Omental fat pad (tissue), 4 donors: ENCODE data around the gene PPIC. TPM values are rescaled to one million over a fixed set of nuclear protein-coding genes. Genes with fewer than 3 reads are reported as not detected.
"Not testable (repeated sequence)": the region's sequence is repeated elsewhere in the genome, so short reads cannot be mapped to it uniquely, and the experiment has no call there.

ENCODE experiments used
- ATAC-seq: fragments of 150-250 bp; one replicate; pipeline ENCODE4 v1.9.1; 2016; ENCODE audit warnings: mild to moderate bottlenecking, moderate library complexity; ENCODE audit not compliant: low FRiP score
- DNase-seq: peaks from one replicate; pipeline ENCODE4 v3.0.0-alpha.2; 2019; ENCODE audit warnings: low spot score
- small RNA-seq: library from RNA; depleted of rRNA; stranded (forward); fragments of <200 nt; gene quantifications from one replicate; pipeline ENCODE3, GENCODE V24; 2016
- total RNA-seq, 4 donors: library from RNA; depleted of rRNA; stranded (reverse); fragments of >200 nt; gene quantifications; one replicate each; pipeline ENCODE4 v1.1.0, GENCODE V29; 2016
- TF ChIP-seq, protein P1 (sequence below), 3 donors: fragments of 450-650 bp; IDR thresholded peaks; one replicate each; pipeline ENCODE4 v1.5.1; 2016 to 2017; ENCODE audit warnings: antibody characterized with exemption in 3 of 3, mild to moderate bottlenecking in 3 of 3, moderate library complexity in 2 of 3

The PPIC gene
- total RNA-seq, 4 donors from 2014 or later, result 9.0 to 48.7 (median 22.6) TPM

DNA sequence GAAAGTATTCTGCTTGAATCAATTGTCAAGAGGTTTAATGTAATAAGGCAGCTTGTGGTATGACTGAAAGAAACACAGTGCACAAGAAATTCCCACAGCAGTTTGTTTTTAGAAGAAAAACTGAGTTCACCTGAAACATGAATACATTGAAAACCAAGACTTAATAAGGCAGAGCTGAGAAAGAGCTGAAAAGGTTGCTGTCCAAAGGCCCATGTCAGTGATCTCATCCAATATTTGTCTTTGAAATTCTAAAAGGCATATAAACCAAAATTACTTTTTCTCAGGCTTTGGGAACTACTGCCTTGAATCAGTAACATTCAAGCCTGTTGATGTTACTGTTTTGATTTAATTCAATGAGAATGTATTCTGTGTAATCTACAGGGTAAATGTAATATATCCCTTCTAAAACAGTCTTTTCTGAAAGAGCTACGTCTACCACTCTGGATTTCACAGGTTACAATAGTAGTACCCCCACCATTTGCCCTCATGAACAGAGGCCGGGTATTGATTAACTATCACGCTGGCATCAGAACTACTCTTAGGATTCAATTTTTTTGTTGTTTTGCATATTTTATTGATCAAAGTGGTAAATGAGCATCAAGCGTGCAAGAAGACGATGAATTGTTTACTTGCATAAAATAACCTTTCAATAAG lies 57.8 kb downstream of the PPIC start:
- no peak for DNase-seq
- no peak for ATAC-seq
- TF ChIP-seq, protein P1, sequence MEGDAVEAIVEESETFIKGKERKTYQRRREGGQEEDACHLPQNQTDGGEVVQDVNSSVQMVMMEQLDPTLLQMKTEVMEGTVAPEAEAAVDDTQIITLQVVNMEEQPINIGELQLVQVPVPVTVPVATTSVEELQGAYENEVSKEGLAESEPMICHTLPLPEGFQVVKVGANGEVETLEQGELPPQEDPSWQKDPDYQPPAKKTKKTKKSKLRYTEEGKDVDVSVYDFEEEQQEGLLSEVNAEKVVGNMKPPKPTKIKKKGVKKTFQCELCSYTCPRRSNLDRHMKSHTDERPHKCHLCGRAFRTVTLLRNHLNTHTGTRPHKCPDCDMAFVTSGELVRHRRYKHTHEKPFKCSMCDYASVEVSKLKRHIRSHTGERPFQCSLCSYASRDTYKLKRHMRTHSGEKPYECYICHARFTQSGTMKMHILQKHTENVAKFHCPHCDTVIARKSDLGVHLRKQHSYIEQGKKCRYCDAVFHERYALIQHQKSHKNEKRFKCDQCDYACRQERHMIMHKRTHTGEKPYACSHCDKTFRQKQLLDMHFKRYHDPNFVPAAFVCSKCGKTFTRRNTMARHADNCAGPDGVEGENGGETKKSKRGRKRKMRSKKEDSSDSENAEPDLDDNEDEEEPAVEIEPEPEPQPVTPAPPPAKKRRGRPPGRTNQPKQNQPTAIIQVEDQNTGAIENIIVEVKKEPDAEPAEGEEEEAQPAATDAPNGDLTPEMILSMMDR (IDR thresholded peaks at IDR 0.05), result no peak

DNA sequence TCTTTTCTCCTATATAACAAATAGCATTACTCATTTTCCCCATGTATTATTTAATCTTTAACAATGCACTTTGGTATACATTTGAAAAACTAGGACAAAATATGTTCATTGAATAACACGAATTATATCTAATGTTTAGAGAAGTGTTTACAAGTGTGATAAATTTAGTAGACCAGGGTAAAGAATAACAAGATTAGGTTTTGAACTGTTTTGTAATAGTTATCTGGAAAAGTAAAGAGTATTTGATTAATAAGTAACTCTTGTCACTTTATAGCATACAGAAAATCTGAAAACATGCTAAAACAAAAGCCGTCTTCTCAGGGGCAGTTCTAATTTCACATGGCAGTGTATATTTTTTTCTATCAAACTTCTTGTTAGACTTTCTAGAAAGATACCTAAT lies 58.5 kb downstream of the PPIC start:
- no peak for DNase-seq
- TF ChIP-seq, protein P1 (IDR thresholded peaks at IDR 0.05), result no peak
- ATAC-seq, result no peak

DNA sequence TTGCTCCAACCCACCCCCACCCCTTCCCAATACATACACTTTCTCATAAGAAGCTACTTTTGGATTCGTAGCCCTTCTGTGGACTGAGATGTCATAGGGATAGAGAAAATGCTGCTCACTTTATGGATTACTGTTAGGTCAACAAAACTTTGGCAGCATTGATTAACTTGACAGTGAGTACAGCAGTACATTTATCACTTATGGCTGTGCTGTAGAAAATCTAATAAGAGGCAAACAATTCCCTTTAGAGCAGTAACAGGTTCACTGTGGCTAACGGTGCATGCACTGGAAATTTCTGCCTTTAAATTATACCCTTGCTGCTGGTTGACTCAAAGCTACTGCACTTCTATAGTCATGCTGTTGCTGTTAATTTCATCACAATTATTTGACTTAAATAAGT lies 59.2 kb downstream of the PPIC start:
- TF ChIP-seq, protein P1 (IDR thresholded peaks at IDR 0.05), result no peak
- no peak for DNase-seq
- no peak for ATAC-seq

DNA sequence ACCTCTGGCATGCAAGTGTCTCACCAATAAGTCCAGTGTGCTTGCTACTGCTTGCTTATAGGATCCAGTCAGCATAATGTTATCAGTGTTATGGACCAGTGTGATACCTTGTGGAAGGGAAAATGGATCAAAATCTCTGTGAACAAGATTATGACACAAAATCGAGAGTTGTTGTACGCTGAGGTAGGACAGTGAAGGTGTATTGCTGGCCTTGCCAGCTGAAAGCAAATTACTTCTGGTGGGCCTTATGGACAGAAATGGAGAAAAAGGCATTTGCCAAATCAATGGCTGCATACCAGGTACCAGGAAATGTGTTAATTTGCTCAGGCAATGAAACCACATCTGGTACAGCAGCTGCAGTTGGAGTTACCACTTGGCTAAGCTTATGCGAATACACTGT lies 62.3 kb downstream of the PPIC start:
- not testable (repeated sequence) for ATAC-seq

DNA sequence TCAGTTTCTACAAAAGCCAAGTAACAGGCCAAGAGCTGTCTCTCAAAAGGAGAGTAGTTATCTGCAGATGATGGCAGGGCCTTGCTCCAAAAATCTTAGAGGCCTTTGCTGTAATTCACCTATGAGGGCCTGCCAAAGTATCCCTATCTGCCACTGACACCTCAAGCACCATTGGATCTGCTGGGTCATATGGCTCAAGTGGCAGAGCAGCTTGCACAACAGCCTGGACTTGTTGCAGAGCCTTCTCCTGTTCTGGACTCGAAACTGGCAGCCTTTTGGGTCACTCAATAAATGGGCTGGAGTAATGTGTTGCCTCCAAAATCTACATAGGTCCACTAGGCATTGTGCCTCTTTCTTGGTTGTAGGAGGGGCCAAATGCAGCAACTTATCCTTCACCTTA lies 62.8 kb downstream of the PPIC start:
- DNase-seq, ATAC-seq: not testable (repeated sequence)

More for the DNA sequence above, 62.3 kb downstream of the PPIC start:
- DNase-seq, result not testable (repeated sequence)

Small RNAs within 50 kb of the gene (small RNA-seq; reads per million reads assigned to genes)
- gene RN7SL689P, result not detected
- not detected for gene RN7SL711P

Other genes with a start within 250 kb of the PPIC start
- gene SNX24, start 191.1 kb downstream of the PPIC start, total RNA-seq, result 10 to 100 TPM; 13.3 to 21.5 (median 17.9) TPM
- gene PRDM6, start 52.5 kb upstream of the PPIC start, total RNA-seq, result 1 to 10 TPM in 2 of 4 donors, under 1 TPM in 2; 0.24 to 3.2 (median 1.3) TPM